Dendritic cell treated with granulocyte-macrophage colony-stimulating factor and Interleukin-4, amounts not matched to agents 40 ng/mL and 50 ng/mL, for 4 days (primary cell): Measurements from ENCODE around the gene NME5.

Experiments used
- H3K27ac Mint-ChIP-seq: one replicate; pipeline ENCODE4 v1.8.0; 2022; ENCODE audit warnings: mild to moderate bottlenecking, mixed read lengths
- H3K27me3 Mint-ChIP-seq: one replicate; pipeline ENCODE4 v1.8.0; 2022; ENCODE audit warnings: mild to moderate bottlenecking, mixed read lengths
- H3K36me3 Mint-ChIP-seq: one replicate; pipeline ENCODE4 v1.8.0; 2022; ENCODE audit warnings: low read depth, mixed read lengths
- H3K4me1 Mint-ChIP-seq: one replicate; pipeline ENCODE4 v1.8.0; 2022; ENCODE audit warnings: low read depth, mixed read lengths
- H3K4me3 Mint-ChIP-seq: one replicate; pipeline ENCODE4 v1.8.0; 2022; ENCODE audit warnings: mild to moderate bottlenecking, moderate library complexity, mixed read lengths
- H3K9me3 Mint-ChIP-seq: one replicate; pipeline ENCODE4 v1.8.0; 2022; ENCODE audit warnings: mixed read lengths
- intact Hi-C: fragments of 100-400 bp; cut with micrococcal nuclease; formaldehyde crosslinking; loops from one replicate; pipeline ENCODE4 v1.15.0; 2022

NME5 gene

GRCh38 chr5:138110266-138110963 is 28.8 kb downstream of the NME5 start:
- Mint-ChIP-seq H3K4me1 (peaks cover 17% of the 10 kb centered on the region), H3K36me3 (no peaks in the 10 kb centered on the region), H3K4me3 (no peak overlapping the region), H3K27me3 (peaks cover 11% of the 10 kb centered on the region), H3K27ac (no peak overlapping the region), H3K9me3 (no peaks in the 10 kb centered on the region)
- intact Hi-C loops: no loop called here

DNA sequence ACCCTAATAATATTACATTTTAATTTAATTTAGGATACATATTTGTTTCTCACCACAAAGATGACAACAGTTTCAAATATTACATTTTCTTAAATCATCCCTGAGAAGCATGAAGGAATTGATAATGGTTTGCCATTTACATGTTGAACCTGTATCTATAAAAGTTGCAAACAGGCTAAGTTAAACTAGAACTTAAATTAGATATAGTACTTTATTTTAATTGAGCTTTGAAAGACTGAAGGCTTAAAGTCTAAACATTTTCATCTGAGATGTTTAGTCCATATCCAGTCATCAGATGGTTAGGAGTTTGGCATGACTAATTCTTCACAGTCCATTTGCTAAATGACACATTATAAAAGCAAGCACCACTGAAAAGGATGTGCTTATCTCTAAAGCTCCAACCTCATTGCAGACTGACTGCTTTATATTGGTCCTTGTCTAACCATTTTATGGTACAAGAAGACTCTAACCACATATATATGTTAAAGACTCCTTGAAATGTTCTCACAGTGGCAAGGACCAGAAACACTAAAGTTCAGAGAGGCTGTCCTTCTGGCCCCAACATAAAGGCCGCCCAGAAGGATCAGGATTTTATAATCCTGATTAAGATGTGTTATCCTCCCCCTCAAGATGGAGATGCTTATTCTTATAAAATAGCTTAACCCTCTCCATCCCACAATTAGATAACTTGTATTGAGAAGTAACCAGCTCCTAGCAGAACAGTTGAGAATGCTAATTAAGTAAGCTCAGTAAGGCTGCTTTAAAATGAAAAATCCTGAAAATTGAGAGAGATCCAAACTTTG is 29.6 kb downstream of the NME5 start:
- Mint-ChIP-seq H3K9me3 (no peaks in the 10 kb centered on the region), H3K27ac (no peak overlapping the region), H3K27me3 (peaks cover 11% of the 10 kb centered on the region), H3K4me3 (no peak overlapping the region), H3K36me3 (no peaks in the 10 kb centered on the region), H3K4me1 (peaks cover 17% of the 10 kb centered on the region)
- intact Hi-C loops: no loop called here

DNA sequence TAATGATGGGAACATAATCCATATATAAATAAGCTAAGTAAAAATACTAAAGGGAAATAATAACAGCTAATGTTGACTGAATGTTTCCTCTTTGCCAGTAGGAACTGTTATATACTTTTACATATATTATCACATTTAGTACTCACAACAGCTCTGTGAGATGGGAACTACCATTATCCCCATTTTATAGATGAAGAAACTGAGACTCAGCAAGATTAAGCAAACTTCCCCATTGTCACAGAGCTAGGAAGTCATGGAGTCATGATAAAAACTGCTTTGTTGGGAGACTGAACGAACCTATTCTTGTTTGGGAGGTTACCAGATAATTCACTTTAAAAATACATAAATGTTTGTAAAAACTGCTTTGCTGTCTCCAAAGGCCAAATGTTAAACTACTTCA is 32.0 kb downstream of the NME5 start:
- no peaks in the 10 kb centered on the region for H3K36me3 Mint-ChIP-seq
- H3K4me1 Mint-ChIP-seq: peaks cover 17% of the 10 kb centered on the region
- no peak overlapping the region for H3K27ac Mint-ChIP-seq
- H3K27me3 Mint-ChIP-seq: peaks cover 14% of the 10 kb centered on the region
- no peak overlapping the region for H3K4me3 Mint-ChIP-seq
- H3K9me3 Mint-ChIP-seq: no peaks in the 10 kb centered on the region
- intact Hi-C loops: no loop called here

GRCh38 chr5:138105709-138106108 is 33.5 kb downstream of the NME5 start:
- H3K9me3 Mint-ChIP-seq: no peaks in the 10 kb centered on the region
- no peak overlapping the region for H3K27ac Mint-ChIP-seq
- peaks cover 26% of the 10 kb centered on the region for H3K27me3 Mint-ChIP-seq
- intact Hi-C loops: no loop called here
- peaks cover 9% of the 10 kb centered on the region for H3K4me1 Mint-ChIP-seq
- no peak overlapping the region for H3K4me3 Mint-ChIP-seq
- H3K36me3 Mint-ChIP-seq: no peaks in the 10 kb centered on the region

DNA sequence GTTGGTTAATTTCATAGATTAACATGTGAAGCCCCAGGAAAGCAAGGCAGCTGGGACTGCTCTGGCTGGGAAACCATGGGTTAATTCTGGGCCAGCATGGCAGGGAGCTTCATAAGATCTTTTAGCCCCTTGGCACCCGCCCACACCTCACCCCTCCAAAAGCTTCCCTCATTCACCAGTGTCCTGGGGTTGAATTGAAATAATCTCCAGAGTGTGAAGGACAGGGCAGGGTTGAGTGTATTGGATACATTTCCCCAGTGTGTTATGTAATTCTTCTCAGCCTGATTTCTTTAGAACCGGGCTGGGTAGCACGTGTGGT is 36.0 kb downstream of the NME5 start:
- H3K9me3 Mint-ChIP-seq: no peaks in the 10 kb centered on the region
- no peaks in the 10 kb centered on the region for H3K36me3 Mint-ChIP-seq
- H3K27me3 Mint-ChIP-seq: peaks cover 28% of the 10 kb centered on the region
- peaks cover 9% of the 10 kb centered on the region for H3K4me1 Mint-ChIP-seq
- peak overlapping the region; percentile 26 for H3K27ac Mint-ChIP-seq
- H3K4me3 Mint-ChIP-seq: no peak overlapping the region
- intact Hi-C loops: no loop called here

DNA sequence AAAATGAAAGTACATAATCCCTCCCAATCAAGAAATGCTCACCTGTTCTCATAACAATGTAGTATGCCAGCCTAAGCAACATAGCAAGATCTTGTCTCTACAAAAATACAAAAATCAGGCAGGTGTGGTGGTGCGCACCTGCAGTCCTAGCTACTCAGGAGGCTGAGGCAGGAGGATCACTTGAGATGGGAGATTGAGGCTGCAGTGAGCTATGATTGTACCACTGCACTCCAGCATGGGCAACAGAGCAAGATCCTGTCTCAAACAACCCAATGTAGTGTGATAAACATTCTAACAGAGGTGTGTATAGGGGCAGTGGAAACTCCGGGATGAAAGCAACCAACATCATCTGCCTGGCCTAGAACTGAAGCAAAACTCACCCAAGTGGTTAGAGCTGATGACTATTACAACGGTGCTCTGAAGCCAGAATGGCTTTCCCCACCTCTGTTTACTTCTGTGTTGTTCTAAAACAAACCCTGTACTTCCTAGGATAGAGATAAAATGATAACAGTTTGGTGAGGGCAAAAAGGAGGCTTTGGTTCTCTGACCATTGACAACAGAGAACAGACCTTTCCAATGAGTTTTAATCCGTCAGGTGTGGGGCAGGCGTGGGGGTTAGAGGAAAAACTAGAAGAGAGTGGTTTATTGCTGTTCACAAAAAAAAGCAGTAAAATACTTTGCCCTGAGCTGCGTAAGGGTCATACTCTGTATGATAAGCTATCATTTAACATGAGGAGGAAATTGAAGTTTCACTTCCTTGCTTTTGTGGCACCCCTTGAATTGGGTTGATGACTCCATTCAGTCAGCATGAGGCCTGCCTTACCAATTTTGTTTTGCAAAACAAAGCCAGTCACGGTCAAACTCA is 36.5 kb downstream of the NME5 start:
- peak overlapping the region; percentile 26 for H3K27ac Mint-ChIP-seq
- H3K4me1 Mint-ChIP-seq: peaks cover 9% of the 10 kb centered on the region
- intact Hi-C loops: no loop called here
- H3K4me3 Mint-ChIP-seq: no peak overlapping the region
- H3K9me3 Mint-ChIP-seq: no peaks in the 10 kb centered on the region
- peaks cover 28% of the 10 kb centered on the region for H3K27me3 Mint-ChIP-seq
- no peaks in the 10 kb centered on the region for H3K36me3 Mint-ChIP-seq

DNA sequence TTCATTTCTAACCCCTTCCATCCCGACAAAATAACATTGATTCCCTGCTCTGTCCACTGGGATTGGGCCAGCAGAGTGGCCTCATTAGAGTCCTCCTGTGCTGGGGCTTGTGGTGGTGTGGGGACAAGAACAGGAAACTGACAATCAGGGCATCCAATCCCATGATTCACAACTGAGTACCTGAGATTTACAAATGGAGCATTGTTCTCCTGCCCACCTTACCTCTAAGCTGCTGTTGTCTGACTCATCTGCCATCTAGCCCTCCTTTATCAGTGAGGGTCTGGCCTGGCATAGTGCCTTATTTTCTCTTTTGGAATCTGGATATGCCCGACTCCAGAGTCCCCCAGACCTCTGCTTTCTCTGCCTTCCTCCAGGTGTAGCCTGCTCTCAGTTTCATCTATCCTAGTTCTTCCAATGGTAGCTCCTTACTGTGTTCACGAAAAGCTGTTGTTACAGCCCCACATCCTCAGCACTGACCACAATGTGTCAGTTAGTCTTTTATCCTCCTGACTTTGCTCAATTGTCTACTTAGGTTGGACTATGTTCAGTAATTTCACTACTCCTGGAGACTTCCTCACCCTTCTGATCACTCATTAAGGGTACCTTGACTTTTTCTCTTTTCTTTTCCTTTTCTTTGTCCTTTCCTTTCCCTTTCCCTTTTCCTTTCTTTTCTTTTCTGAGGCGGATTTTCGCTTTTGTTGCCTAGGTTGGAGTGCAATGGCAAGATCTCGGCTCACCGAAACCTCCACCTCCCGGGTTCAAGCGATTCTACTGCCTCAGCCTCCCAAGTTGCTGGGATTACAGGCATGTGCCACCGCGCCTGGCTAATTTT is 42.0 kb downstream of the NME5 start:
- no peaks in the 10 kb centered on the region for H3K9me3 Mint-ChIP-seq
- intact Hi-C loops: no loop called here
- H3K36me3 Mint-ChIP-seq: no peaks in the 10 kb centered on the region
- H3K4me3 Mint-ChIP-seq: no peak overlapping the region
- no peaks in the 10 kb centered on the region for H3K4me1 Mint-ChIP-seq
- H3K27me3 Mint-ChIP-seq: peaks cover 45% of the 10 kb centered on the region
- no peak overlapping the region for H3K27ac Mint-ChIP-seq

GRCh38 chr5:138096363-138096762 is 42.9 kb downstream of the NME5 start:
- peaks cover 39% of the 10 kb centered on the region for H3K27me3 Mint-ChIP-seq
- H3K36me3 Mint-ChIP-seq: no peaks in the 10 kb centered on the region
- H3K4me3 Mint-ChIP-seq: no peak overlapping the region
- no peaks in the 10 kb centered on the region for H3K9me3 Mint-ChIP-seq
- intact Hi-C loops: no loop called here
- H3K27ac Mint-ChIP-seq: no peak overlapping the region
- H3K4me1 Mint-ChIP-seq: no peaks in the 10 kb centered on the region

DNA sequence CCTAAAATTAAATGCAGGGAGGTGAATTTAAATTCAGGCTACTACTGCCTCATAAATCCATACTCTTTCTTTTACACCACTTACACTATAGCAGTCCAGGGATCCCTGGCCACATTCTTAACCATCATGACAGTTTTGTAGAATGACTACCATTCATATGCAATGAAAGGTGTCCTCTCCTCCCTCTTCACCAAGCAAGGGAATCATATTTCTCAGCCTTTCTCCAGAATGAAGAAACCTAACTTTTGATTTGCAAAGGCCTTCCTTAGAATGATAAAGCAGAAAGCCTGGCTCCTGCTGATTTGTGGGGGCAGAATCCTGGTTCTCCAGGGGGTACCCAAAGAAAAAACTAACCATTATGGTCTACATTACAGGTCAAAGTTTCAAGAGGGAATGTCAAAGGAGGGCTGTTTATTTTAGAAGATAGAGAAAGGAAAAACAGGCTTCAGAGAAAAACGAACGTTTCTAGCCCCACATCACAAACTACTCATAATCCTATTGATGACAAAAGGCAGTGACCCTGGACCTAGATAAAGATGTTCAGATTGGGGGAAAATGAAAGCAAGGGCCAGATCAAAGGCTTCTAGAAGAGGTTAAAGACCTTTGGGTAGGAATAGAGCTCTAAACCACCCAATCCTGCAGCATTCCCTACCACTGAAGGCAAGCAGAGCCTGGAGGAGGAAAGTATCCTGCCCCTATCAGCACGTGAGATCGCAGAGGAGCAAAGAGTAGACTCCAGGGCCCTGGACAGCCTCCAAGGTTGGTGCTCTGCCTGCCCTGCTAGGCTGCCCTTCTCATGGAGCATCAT is 43.9 kb downstream of the NME5 start:
- intact Hi-C loops: no loop called here
- Mint-ChIP-seq H3K36me3 (no peaks in the 10 kb centered on the region), H3K27ac (no peak overlapping the region), H3K4me1 (no peaks in the 10 kb centered on the region), H3K4me3 (no peak overlapping the region), H3K27me3 (peaks cover 34% of the 10 kb centered on the region), H3K9me3 (no peaks in the 10 kb centered on the region)

DNA sequence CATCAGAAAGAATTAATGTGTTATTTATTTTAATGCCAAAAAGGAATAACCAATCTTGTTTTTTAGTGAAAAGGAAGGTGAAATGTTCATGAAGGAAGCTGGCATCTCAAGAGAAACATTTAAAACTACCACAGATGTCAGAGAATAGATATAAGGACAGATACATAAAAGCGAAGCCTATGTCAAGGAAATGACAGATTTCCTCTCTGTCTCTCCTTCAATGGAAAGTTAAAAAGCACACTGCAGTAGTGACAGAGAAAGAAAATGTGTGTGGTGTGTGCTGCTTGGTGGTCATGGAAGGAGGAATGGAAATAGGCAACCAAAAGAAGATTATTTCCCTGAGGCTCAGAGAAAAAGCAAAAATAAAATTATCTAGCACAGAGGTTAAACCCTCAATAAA is 46.2 kb downstream of the NME5 start:
- Mint-ChIP-seq H3K36me3 (no peaks in the 10 kb centered on the region), H3K4me3 (no peak overlapping the region), H3K9me3 (no peaks in the 10 kb centered on the region), H3K27ac (no peak overlapping the region), H3K4me1 (no peaks in the 10 kb centered on the region), H3K27me3 (peaks cover 28% of the 10 kb centered on the region)
- intact Hi-C loops: no loop called here

- Mint-ChIP-seq H3K4me1 (no peaks in the 10 kb centered on the region), H3K27ac (no peak overlapping the region), H3K4me3 (no peak overlapping the region), H3K36me3 (no peaks in the 10 kb centered on the region), H3K9me3 (no peaks in the 10 kb centered on the region), H3K27me3 (peaks cover 26% of the 10 kb centered on the region)
- intact Hi-C loops: no loop called here
These were observed 46.9 kb downstream of the NME5 start for GRCh38 chr5:138092301-138092700.

DNA sequence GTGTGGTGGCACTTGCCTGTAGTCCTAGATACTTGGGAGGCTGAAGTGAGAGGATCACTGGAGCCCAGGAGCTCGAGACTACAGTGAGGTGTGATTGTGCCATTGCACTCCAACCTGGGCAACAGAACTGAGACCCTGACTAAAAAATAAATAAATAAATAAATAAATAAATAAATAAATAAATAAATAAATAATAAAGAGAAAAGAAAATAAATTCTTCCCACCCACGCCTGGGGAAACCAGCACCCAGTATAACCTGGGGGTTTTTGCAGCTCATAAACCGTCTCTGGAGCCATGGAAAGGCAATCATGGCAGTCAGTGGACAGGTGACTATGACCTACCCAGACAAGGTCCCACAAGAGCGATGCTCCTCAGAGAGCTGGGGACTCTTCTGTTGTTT is 47.5 kb downstream of the NME5 start:
- Mint-ChIP-seq H3K27me3 (peaks cover 21% of the 10 kb centered on the region), H3K4me3 (no peak overlapping the region), H3K9me3 (no peaks in the 10 kb centered on the region), H3K4me1 (no peaks in the 10 kb centered on the region), H3K36me3 (no peaks in the 10 kb centered on the region), H3K27ac (no peak overlapping the region)
- intact Hi-C loops: no loop called here

GRCh38 chr5:138083702-138084101 is 55.5 kb downstream of the NME5 start, which contains the start of gene WNT8A:
TSS of gene WNT8A (plus strand) at chr5:138084033. CDS start at chr5:138084128, 95 bp downstream.
- Mint-ChIP-seq H3K27me3 (peaks cover 9% of the 10 kb centered on the region), H3K9me3 (no peaks in the 10 kb centered on the region), H3K4me1 (peaks cover 18% of the 10 kb centered on the region), H3K27ac (no peak within 1 kb of the TSS), H3K4me3 (no peak within 1 kb of the TSS), H3K36me3 (no peaks in the 10 kb centered on the region)
- intact Hi-C loops: no loop called here
